Stimulated activated CD8-positive, alpha-beta memory T cell treated with anti-CD3 and anti-CD28 coated beads, Interleukin-4, amount 100 ng/mL, for 48 hours (primary cell): ENCODE data around the gene SLC1A7.

ENCODE experiments used
- DNase-seq: peaks from one replicate; pipeline ENCODE4 v3.0.0-alpha.2; 2020

SLC1A7 gene

DNA sequence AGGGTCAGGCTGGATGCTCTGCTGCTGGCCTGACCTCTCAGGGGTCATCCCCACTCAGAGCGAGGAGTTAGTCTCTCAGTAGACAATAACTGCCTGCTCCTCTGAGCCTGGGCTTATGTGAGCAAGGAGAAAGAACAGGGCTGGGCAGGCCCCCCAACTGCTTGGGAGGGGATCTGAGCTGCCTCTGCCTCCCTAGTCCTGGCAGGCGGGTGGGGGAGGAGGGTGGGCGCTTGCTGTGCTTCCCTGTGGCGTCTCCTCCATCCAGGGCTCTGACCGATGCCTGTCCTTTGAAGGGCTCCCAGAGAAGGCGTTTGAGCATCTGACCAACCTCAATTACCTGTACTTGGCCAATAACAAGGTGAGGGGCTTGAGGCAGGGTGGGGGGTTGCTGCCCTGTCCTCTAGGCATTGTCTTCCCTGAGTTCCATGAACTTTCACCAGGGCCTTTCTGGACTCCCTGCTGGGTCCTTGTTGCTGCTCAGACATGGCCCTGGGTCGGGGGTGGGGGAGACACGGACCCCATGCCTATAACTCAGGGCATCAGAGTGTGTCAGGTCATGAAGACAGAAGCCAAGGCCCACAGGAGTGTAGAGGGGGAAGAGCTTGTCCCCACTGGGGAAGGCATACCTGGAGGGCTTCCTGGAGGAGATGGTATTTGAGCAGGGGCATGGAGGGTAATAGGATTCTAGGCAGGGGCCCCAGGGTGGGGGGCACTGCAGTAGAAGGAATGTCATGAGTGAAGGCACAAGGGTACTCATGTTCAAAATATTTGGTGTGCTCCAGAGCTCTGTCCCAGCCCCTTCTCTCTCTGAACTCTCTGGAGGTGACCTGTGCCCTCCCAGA, 67.9 kb downstream of the SLC1A7 start:
- DNase-seq: no peak

GRCh38 chr1:53073868-53074311, 68.5 kb downstream of the SLC1A7 start:
- no peak for DNase-seq

GRCh38 chr1:53073287-53073686, 69.2 kb downstream of the SLC1A7 start:
- DNase-seq: no peak

DNA sequence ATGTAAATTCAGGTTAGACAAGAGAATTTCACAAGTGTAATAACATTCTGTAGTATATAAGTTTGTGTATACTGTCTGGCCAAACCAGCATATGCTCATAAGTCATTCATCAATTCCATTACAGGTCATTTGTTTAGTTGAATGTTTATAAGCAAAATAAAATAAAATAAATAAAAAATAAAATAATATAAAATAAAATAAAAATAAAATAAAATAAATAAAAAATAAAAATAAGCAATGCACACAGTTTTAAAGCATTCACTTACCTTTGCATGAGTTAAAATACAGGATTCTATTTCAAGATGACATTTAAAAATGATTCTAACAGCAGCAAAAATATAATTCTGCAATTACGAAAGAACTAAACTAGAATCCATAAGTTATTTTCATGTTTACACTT, 70.5 kb downstream of the SLC1A7 start:
- no peak for DNase-seq

DNA sequence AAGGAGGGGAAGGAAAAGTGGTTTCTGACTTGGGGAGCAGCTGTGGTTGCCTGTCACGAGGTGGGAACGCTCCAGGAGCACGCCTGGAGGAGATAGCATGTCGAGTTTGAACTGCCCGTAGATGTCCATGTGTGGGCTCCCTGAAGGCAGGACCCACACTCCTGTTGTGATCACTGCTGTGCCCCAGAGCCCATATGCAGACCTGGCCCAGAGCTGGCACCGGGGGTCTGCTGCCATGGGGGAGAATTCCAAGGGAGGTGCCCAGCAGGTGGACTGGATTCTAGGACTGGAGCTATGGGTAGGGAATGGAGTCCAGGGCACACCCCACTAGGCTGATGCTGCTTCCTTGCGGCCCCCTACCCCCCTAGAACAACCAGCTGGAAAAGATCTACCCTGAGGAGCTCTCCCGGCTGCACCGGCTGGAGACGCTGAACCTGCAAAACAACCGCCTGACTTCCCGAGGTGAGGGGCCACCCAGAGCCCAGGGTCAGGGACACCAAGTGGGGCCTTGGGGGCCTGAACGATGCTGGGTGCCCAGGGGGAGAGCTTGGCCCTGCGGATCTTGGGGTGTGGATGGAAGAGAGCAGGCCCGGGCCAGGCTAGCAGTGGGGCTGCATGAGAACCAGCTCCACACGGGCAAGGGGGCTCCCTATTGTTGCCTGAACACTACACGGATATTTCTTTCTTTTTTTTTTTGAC, 71.1 kb downstream of the SLC1A7 start:
- no peak for DNase-seq

DNA sequence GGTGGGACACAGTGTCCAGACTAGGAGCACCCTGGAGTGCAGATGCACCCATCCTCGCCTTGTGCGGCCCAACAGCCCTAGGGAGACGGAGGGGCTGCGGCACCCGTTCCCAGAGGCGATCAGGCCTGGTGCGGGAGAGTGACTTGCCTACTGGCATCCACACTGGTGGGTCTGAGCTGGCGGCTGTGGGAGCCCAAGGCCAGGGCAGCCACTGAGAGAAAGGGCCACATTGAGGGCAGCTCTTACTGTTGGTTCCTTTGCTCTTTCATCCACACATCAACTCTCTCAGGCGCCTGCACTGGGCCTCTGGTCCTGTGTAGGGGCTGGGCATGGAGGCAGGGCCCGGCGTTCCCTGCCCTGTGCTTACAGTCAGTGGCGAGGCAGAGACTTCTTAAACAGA, 71.8 kb downstream of the SLC1A7 start:
- no peak for DNase-seq

DNA sequence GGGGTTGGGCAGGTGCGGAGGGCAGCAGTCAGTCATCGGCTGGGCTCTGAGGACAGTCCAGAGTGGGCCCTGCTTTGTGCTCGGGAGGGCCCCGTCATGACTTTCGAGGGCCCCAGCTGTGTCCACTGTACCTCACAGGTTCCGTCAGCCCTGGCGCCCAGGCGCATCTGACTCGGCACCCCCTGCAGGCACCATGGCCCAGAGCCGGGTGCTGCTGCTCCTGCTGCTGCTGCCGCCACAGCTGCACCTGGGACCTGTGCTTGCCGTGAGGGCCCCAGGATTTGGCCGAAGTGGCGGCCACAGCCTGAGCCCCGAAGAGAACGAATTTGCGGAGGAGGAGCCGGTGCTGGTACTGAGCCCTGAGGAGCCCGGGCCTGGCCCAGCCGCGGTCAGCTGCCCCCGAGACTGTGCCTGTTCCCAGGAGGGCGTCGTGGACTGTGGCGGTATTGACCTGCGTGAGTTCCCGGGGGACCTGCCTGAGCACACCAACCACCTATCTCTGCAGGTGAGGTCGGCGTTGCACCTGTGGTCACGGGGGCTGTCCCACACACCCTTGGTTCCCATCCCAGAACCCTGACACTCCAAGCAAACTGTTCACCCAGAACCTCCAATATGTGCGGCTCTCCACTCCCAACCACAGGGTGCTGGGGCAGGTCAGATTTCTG, 72.6 kb downstream of the SLC1A7 start:
- DNase-seq: peak; percentile 12

GRCh38 chr1:53069265-53069662, 73.2 kb downstream of the SLC1A7 start:
- peak; percentile 10 for DNase-seq

DNA sequence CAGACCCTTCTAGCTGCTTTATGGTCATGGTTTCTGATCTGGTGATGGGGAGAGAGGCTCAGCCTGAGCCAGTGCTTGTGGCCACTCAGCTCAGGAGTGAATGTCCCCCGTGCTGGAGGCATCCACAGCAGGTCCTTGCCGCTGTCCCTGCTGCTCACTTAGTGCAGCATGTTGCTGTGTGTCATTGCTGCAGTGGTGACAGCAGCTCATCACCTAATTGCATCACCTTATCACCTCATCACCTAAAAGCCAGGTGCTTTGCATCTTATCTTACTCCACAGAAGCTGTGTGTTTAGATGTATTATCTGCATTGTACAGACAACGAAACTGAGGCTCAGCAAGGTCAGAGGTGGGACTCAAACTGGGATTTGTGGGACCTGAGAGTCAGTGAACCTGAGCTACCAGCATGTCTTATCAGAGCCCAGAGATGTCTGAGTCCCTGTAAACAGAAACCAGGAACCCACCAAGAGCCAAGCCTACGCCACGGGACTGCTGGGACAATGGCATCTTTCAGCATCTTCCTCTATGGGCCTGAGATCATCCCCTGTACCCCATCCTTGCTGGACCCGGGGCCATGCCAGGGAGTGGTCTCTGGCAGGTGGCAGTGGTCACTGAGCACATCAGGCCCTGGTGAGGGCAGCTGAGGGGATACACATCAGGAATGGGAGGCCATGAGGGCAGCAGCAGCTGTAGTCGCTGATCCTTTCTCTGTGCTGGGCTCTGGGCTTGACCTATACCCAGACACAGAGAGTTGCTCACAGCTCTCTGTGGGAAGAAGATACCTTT, 73.9 kb downstream of the SLC1A7 start:
- peak; percentile 11 for DNase-seq

DNA sequence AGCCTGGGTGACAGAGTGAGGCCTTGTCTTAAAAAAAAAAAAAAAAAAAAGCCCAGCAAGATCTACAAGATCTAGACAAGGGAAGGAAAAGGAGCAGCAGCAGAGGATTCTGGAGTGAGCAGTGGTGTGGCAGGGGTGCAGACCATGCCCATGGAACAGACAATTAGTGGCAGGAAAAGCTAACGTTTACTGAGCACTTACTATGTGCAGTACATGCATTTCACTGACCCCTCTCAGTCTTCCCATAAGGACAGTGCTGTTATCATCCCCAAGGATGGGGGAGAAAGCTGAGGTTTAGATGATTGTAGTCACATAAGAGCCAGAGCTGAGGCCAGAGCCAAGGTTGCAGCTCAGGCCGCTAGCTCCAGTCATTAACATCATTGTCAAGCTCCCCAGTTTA, 74.6 kb downstream of the SLC1A7 start:
- DNase-seq: no peak

DNA sequence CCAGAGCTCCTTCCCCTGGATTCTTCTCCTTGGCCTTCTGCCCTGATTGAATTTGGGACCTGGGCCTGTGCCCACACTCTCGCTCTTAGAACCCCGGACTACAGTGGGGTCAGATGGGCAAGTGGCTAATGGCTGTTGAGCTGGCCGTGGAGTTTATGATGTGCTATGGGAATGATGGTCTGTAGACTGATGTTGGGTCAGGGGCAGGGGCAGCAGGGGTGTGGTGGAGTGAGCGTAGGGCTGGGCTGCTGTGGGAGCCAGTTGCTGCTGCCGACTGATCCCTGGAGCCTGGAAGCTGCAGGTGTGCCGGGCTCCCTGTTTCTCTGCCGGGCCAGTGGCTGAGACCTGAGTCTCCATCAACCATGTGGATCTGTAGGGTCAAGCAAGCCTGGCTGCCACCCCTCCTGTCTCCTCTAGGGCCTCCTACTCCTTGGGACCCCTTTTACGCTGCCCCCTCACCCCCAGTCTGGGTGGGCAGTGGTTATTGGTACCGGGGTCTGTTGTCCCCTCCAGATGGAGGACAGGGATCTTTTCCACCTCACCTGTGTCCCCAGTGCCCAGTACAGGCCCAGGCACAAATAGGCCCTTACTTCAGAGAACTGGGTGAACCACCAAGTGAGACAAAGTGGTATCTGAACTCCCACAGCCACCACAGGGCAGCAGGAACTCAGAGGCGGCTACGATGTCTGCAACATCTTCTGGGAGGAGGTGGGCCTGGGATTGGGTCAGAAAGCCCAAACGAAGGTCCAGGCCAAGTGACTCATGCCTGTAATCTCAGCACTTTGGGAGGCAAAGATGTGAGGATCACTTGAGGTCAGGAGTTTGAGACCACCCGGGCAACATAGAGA, 75.3 kb downstream of the SLC1A7 start:
- DNase-seq: peak; percentile 8

- no peak for DNase-seq
These were observed 76.0 kb downstream of the SLC1A7 start for GRCh38 chr1:53066488-53066887.

DNA sequence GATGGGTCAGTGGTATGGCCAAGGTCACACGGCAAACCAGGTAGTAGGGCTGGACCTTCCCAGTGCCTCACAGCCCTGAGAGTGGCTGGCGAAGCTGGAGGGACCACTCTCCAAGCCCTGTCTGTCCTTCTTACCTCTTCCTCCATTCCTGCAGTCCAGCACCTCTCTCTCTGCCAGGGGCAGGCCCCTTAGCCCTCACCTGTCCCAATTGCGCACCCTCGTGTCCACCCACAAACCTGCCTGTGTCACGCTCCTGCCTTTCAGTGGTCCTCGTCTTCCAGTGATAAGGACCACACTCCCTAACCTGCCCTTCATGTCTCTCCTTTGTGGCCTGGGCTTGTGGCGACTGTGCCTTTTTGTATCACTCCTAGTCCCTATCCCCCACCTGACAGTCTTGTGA, 77.0 kb downstream of the SLC1A7 start:
- DNase-seq: peak; percentile 20

GRCh38 chr1:53063744-53064515, 78.5 kb downstream of the SLC1A7 start:
- peak; percentile 18 for DNase-seq

GRCh38 chr1:53062708-53063591, 79.5 kb downstream of the SLC1A7 start:
- DNase-seq: peak; percentile 23

DNA sequence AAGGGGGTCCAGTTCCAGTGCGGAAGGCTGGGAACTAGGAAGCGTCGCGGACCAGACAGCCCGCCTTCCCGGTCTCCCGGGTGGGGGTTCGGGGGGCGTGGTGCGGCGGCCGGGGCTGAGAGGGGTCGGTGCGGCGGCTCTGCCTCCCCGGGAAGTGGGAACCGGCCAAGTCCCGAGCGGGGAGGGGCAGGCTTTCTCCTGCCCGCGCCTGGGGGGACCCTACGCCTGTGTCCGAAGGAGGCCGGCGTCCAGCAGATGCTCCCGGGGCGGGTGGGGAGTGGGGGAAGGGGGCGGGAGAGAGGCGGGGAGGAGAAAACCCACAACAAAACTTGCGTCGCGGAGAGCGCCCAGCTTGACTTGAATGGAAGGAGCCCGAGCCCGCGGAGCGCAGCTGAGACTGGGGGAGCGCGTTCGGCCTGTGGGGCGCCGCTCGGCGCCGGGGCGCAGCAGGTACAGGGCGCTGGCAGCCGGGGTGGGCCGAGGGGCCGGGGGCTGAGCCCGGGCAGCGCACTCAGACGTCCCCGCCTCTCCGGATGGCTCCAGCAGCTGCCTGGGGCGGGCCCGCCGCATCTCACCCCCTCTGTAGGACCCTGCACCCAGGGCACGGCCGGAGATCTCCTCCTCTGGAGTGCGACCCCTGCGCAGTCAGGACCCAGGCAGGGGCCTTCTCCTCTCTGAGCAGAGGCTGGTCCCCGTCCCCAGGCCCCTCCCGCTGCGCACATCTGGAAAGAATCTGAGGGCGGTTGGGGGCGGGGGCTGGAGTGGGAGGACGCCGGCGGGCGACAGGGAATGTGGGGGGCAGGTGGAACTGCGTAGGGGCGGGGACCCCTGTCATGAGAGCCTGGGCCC, 80.4 kb downstream of the SLC1A7 start, which contains the start of gene PODN:
Gene PODN (plus strand): TSS at position 355 of the 849 bp plus-strand sequence. CDS start 7,643 bp downstream, outside the sequence.
- peak; percentile 37 for DNase-seq

- no peak for DNase-seq
These were observed 81.1 kb downstream of the SLC1A7 start for GRCh38 chr1:53061123-53061858.

DNA sequence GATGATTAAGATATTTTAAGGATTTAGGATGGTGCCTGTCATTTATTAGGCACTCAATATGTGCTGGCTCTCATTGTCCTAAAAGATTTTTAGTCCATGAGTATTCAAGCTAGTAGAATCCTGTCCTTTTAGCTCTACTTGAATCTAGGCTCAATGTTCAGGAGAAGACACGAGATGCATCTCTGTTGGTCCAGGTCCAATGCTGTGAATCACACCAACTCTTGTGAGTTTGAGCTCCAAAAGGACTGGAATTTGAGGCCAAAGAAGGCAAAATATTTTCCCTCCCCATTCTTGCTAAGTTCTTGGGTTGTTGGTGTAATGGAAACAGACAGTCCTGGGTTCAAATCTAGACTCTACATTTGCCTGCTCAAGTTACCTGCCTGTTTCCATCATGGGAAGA, 81.9 kb downstream of the SLC1A7 start:
- no peak for DNase-seq
